H9 (cell line): ENCODE data around the gene CDH23. TPM values are rescaled to one million over a fixed set of nuclear protein-coding genes. Genes with fewer than 3 reads are reported as not detected.

ENCODE experiments used
- DNase-seq: peaks from one replicate; pipeline ENCODE4 v3.0.0-alpha.2; 2017
- H2AFZ ChIP-seq: one replicate; pipeline ENCODE4 v1.6.1; 2013; ENCODE audit warnings: mild to moderate bottlenecking, low read length, control low read depth, moderate library complexity
- H2AK5ac ChIP-seq: 2 replicates; pipeline ENCODE4 v1.6.1; 2013; ENCODE audit warnings: low read length, control low read depth, mixed read lengths; ENCODE audit not compliant: insufficient read length
- H2BK120ac ChIP-seq: one replicate; pipeline ENCODE4 v1.6.1; 2013; ENCODE audit warnings: low read depth, mild to moderate bottlenecking, low read length, control low read depth, inconsistent platforms; ENCODE audit not compliant: poor library complexity, severe bottlenecking
- H2BK12ac ChIP-seq: 2 replicates; pipeline ENCODE4 v1.6.1; 2013; ENCODE audit warnings: low read length, control low read depth, mixed read lengths, low read depth; ENCODE audit not compliant: insufficient read length
- H2BK15ac ChIP-seq: 2 replicates; pipeline ENCODE4 v1.6.1; 2013; ENCODE audit warnings: low read depth, low read length, control low read depth
- H2BK20ac ChIP-seq: one replicate; pipeline ENCODE4 v1.6.1; 2013; ENCODE audit warnings: low read depth, mild to moderate bottlenecking, low read length, control low read depth, inconsistent platforms; ENCODE audit not compliant: poor library complexity, severe bottlenecking
- H2BK5ac ChIP-seq: 2 replicates; pipeline ENCODE4 v1.6.1; 2013; ENCODE audit warnings: low read length, control low read depth, mixed read lengths; ENCODE audit not compliant: insufficient read length
- H3K14ac ChIP-seq: 2 replicates; pipeline ENCODE4 v1.6.1; 2013; ENCODE audit warnings: low read length, control low read depth; ENCODE audit not compliant: insufficient read depth
- H3K18ac ChIP-seq: 2 replicates; pipeline ENCODE4 v1.6.1; 2013; ENCODE audit warnings: low read depth, mild to moderate bottlenecking, mixed read lengths, low read length, control low read depth; ENCODE audit not compliant: insufficient read length
- H3K23ac ChIP-seq: 2 replicates; pipeline ENCODE4 v1.6.1; 2013; ENCODE audit warnings: low read length, control low read depth, mixed read lengths, low read depth; ENCODE audit not compliant: insufficient read length
- H3K23me2 ChIP-seq: 2 replicates; pipeline ENCODE4 v1.6.1; 2013; ENCODE audit warnings: low read depth, mild to moderate bottlenecking, mixed read lengths, low read length, control low read depth; ENCODE audit not compliant: insufficient read length, poor library complexity, severe bottlenecking
- H3K27ac ChIP-seq: 2 replicates; pipeline ENCODE4 v1.5.1; 2013; ENCODE audit warnings: low read length, control low read depth, mixed read lengths, low read depth; ENCODE audit not compliant: insufficient read length
- H3K27me3 ChIP-seq: 2 replicates; pipeline ENCODE4 v1.6.1; 2013; ENCODE audit warnings: low read length, control low read depth, inconsistent platforms; ENCODE audit not compliant: insufficient read depth
- H3K4ac ChIP-seq: 2 replicates; pipeline ENCODE4 v1.6.1; 2013; ENCODE audit warnings: low read depth, mild to moderate bottlenecking, control low read depth, inconsistent platforms, low read length, moderate library complexity
- H3K4me1 ChIP-seq: 2 replicates; pipeline ENCODE4 v1.6.1; 2013; ENCODE audit warnings: low read length, control low read depth, inconsistent platforms; ENCODE audit not compliant: insufficient read depth
- H3K4me2 ChIP-seq: 2 replicates; pipeline ENCODE4 v1.6.1; 2013; ENCODE audit warnings: low read length, control low read depth, mixed read lengths; ENCODE audit not compliant: insufficient read length, insufficient read depth
- H3K56ac ChIP-seq: 2 replicates; pipeline ENCODE4 v1.6.1; 2013; ENCODE audit warnings: low read depth, mild to moderate bottlenecking, mixed read lengths, low read length, control low read depth; ENCODE audit not compliant: insufficient read length
- H3K79me1 ChIP-seq: 2 replicates; pipeline ENCODE4 v1.6.1; 2013; ENCODE audit warnings: low read depth, mild to moderate bottlenecking, moderate library complexity, low read length, control low read depth, inconsistent platforms; ENCODE audit not compliant: insufficient read depth, poor library complexity, severe bottlenecking
- H3K79me2 ChIP-seq: 2 replicates; pipeline ENCODE4 v1.6.1; 2013; ENCODE audit warnings: low read length, control low read depth, inconsistent platforms; ENCODE audit not compliant: insufficient read depth
- H3K9ac ChIP-seq: 2 replicates; pipeline ENCODE4 v1.6.1; 2013; ENCODE audit warnings: low read length, control low read depth, mixed read lengths; ENCODE audit not compliant: insufficient read length; ENCODE audit errors: extremely low read depth
- H3K9me3 ChIP-seq: one replicate; pipeline ENCODE4 v1.6.1; 2013; ENCODE audit warnings: low read depth, low read length, inconsistent platforms; ENCODE audit not compliant: control insufficient read depth
- H3T11ph ChIP-seq: one replicate; pipeline ENCODE4 v1.6.1; 2013; ENCODE audit warnings: mild to moderate bottlenecking, low read length, control low read depth, inconsistent platforms
- H4K20me1 ChIP-seq: one replicate; pipeline ENCODE4 v1.6.1; 2013; ENCODE audit not compliant: control insufficient read depth, insufficient read length, insufficient read depth
- H4K5ac ChIP-seq: 2 replicates; pipeline ENCODE4 v1.6.1; 2013; ENCODE audit warnings: low read depth, mild to moderate bottlenecking, mixed read lengths, low read length, control low read depth; ENCODE audit not compliant: insufficient read length
- H4K8ac ChIP-seq: replicated peaks from 2 replicates; pipeline ENCODE4 v1.6.1; 2013; ENCODE audit warnings: low read length, control low read depth, mixed read lengths, low read depth; ENCODE audit not compliant: insufficient read length
- H4K91ac ChIP-seq: 2 replicates; pipeline ENCODE4 v1.6.1; 2013; ENCODE audit warnings: low read depth, mild to moderate bottlenecking, moderate library complexity, mixed read lengths, low read length, control low read depth; ENCODE audit not compliant: insufficient read length
- H3K27ac Mint-ChIP-seq, 3 experiments: 2 replicates in 2 of 3; 3 replicates in 1 of 3; pipeline ENCODE4 v1.8.0; 2020 to 2021; ENCODE audit warnings: mixed read lengths in 3 of 3, mild to moderate bottlenecking in 1 of 3, moderate library complexity in 1 of 3
- H3K27me3 Mint-ChIP-seq: 2 replicates; pipeline ENCODE4 v1.8.0; 2021; ENCODE audit warnings: low read depth, mild to moderate bottlenecking, moderate library complexity, mixed read lengths
- H3K36me3 Mint-ChIP-seq, 3 experiments: 2 replicates in 2 of 3; 3 replicates in 1 of 3; pipeline ENCODE4 v1.8.0; 2020 to 2021; ENCODE audit warnings: low read depth in 3 of 3, mixed read lengths in 3 of 3; ENCODE audit not compliant: insufficient read depth in 1 of 3
- H3K4me1 Mint-ChIP-seq, 2 experiments: 2 replicates each; pipeline ENCODE4 v1.8.0; 2020; ENCODE audit warnings: mixed read lengths in 2 of 2
- H3K4me3 Mint-ChIP-seq, 2 experiments: 2 replicates in 1 of 2; 3 replicates in 1 of 2; pipeline ENCODE4 v1.8.0; 2020 to 2021; ENCODE audit warnings: mild to moderate bottlenecking in 2 of 2, mixed read lengths in 2 of 2, moderate library complexity in 1 of 2
- H3K9me3 Mint-ChIP-seq, 2 experiments: 2 replicates in 1 of 2; 3 replicates in 1 of 2; pipeline ENCODE4 v1.8.0; 2020; ENCODE audit warnings: mild to moderate bottlenecking in 2 of 2, mixed read lengths in 2 of 2, moderate library complexity in 1 of 2
- CTCF ChIP-seq: fragments of 200-600 bp; sonication (generic); conservative IDR thresholded peaks from 3 replicates; pipeline ENCODE4 v1.8.0; 2021; ENCODE audit warnings: antibody characterized with exemption, mild to moderate bottlenecking
- WGBS: extraction: QIAGEN DNeasy Blood & Tissue Kit; methylation state at CpG from one replicate; pipeline ENCODE4 v1.1.7; 2013; ENCODE audit warnings: missing lambda C conversion rate, low lambda C conversion rate, mixed read lengths; ENCODE audit not compliant: insufficient read length; ENCODE audit errors: extremely low coverage; 5-methylcytosine and 5-hydroxymethylcytosine counted together
- total RNA-seq: library from RNA; stranded (reverse); gene quantifications from 2 replicates; pipeline ENCODE4 v1.2.1, GENCODE V29; 2021

CDH23 gene
- total RNA-seq, 1 experiment from 2014 or later = 2.1 TPM

GRCh38 chr10:71860243-71861029, 463.7 kb downstream of the CDH23 start:
- H2BK15ac ChIP-seq = no peak overlapping the region
- no peaks in the 10 kb centered on the region for H3K36me3 Mint-ChIP-seq

More at GRCh38 chr10:71860243-71861029, 463.7 kb downstream of the CDH23 start:
- Histone ChIP-seq H2BK120ac (no peak overlapping the region), H3K79me2 (no peaks in the 10 kb centered on the region), H4K8ac (no peak overlapping the region), H3K4me2 (no peak overlapping the region), H2AK5ac (no peak overlapping the region), H3K9me3 (no peaks in the 10 kb centered on the region), H3K4ac (no peak overlapping the region), H3K18ac (no peak overlapping the region), H2AFZ (no peak overlapping the region), H2BK5ac (no peak overlapping the region), H3K23me2 (no peaks in the 10 kb centered on the region), H3K79me1 (no peaks in the 10 kb centered on the region), H3T11ph (no peak overlapping the region), H2BK12ac (no peak overlapping the region), H4K20me1 (no peaks in the 10 kb centered on the region), H4K5ac (no peak overlapping the region), H3K9ac (no peak overlapping the region), H3K14ac (no peak overlapping the region; the same call in 1 of the 2 replicates), H3K56ac (no peak overlapping the region), H3K27me3 (no peaks in the 10 kb centered on the region), H2BK20ac (no peak overlapping the region), H3K27ac (no peak overlapping the region), H3K4me1 (no peaks in the 10 kb centered on the region), H4K91ac (no peak overlapping the region), H3K23ac (no peak overlapping the region)
- no peaks in the 10 kb centered on the region for H3K27me3 Mint-ChIP-seq
- H3K27ac Mint-ChIP-seq = peak overlapping the region in 2 of 3 experiments; percentile 93 to 99; a peak in 4 of 7 replicates
- DNase-seq = peak; percentile 93
- WGBS = no CpG with 5 or more reads among the region's 11 CpGs
- H3K4me3 Mint-ChIP-seq = no peak overlapping the region
- TF ChIP-seq CTCF = no peak
- peaks cover 14 to 17% of the 10 kb centered on the region in 2 experiments for H3K4me1 Mint-ChIP-seq
- H3K9me3 Mint-ChIP-seq = no peaks in the 10 kb centered on the region; a peak in 1 of 5 replicates
